HG03025 (cell line): ENCODE data around the gene TMEM258.

Experiments used
- ATAC-seq: cut with Tn5 transposase; IDR thresholded peaks from one replicate; pipeline ENCODE4 v1.9.1; 2021; ENCODE audit warnings: mild to moderate bottlenecking, moderate library complexity; ENCODE audit not compliant: unreplicated experiment, low FRiP score

The TMEM258 gene

GRCh38 chr11:61762223-61762615 is 30.2 kb downstream of the TMEM258 start:
- no peak for ATAC-seq

GRCh38 chr11:61761440-61762222 is 30.8 kb downstream of the TMEM258 start:
- ATAC-seq = no peak

GRCh38 chr11:61760946-61761345 is 31.5 kb downstream of the TMEM258 start:
- no peak for ATAC-seq

DNA sequence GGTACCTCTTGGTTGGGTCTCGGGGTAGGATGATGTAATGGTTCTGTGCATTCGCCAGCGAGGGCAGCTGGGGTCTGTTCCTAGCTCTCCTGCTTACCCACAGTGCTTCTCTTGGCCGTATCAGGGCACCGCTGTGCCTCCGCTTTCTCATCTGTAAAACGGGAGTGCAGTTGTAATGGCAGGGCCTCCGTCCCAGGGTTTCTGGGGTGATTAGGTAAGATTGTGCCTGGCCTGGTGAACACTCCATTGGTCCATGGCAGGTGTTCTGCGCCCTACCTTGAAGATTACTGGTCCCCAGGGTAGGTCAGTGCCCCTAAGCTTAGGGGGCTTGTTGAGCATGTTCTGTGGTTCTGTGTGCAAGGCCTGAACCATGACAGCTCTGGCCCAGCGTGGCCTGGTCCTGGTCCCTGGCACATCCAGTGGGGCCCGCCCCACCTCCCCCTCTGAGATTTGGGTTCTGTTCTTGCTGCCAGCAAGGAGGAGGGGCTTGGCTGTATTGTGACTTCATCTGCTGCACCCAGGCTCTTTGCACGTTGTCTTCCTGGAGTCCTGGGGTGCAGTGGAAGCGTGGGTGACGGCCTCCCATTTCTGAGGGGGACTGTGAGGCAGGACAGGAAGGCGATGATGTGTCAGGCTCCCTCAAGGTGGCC is 35.1 kb downstream of the TMEM258 start:
- no peak for ATAC-seq

DNA sequence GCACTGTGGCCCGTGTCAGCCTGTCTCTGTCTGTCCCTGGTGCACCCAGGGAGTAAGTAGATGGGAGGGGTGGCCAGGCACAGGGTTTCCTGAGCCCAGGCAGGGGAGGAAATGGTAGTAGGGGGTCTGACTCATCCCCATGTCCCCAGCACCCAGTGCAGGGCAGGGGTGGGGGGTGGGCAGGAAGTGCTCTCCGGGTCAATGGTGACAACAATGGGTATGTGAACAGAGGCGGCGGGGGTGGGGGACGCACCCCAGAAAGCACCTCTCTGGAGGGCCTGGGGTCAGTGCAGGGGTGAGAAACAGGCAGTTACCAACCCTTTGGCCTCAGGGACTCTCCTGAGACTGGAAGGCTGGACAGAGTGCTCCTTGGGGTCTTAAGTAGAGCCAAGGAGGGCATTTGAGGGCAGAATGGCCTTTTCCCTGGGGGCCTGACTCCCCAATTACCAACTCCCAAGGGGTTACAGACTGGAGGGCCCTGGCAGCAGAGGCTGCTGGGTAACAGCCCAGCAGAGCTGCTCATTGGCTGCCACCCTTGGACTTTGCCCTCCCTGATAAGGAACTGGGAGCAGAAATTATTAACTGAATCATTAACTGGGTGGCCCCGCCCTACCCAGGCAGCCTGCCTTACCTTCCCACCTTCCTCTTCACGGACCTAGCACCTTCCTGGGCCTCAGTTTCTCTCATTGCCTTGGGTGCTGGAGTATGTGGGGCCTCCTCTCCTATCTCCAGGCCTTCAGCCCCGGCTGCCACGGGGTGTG is 35.8 kb downstream of the TMEM258 start:
- ATAC-seq = no peak

- ATAC-seq = no peak
Observed at GRCh38 chr11:61756147-61756451, 36.3 kb downstream of the TMEM258 start.

DNA sequence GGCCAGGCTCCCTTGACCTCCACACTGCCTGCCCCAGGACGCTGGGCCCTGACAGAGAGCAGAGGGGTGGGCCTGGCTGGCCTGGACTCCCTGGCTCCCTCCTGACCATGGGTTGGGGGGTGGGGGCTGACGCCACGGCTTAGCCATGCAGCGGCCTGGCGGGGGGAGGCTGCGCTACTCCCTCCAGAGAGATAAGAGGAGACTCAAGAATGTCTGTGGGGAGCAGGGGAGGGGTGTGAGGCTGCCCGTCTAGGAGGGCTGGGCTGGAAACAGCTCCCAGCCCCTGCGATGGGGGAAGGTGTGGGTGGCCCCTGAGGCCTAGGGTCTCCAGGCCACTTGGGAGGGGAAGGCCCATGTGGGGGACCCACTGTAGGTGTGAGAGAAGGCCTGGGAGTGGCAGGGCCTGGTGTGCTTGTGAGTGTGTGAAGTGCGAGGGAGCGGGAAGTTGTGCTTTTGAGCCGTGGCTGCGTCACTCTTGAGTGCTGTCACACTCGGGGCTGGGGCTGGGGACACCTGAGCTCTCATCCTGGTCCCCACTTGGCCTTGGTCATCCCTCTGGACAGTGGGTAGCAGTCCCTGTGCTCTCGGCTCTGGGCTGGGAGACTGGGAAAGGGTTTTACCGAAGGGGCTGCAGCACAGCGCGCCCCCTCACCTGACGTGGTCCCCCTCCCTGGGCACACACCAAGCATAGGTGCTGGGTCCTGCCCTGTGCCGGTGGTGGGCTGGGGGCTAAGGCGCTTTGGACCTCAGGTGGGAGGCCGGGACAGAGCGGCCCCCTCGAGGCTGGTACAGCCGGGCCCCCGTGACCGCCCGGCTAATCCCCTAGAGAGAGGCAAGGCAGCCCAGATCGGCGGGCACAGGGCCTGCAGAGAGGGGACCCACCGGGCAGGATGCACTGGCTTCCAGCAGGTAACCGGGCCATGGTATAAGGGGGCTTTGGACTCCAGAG is 37.6 kb downstream of the TMEM258 start:
- no peak for ATAC-seq

DNA sequence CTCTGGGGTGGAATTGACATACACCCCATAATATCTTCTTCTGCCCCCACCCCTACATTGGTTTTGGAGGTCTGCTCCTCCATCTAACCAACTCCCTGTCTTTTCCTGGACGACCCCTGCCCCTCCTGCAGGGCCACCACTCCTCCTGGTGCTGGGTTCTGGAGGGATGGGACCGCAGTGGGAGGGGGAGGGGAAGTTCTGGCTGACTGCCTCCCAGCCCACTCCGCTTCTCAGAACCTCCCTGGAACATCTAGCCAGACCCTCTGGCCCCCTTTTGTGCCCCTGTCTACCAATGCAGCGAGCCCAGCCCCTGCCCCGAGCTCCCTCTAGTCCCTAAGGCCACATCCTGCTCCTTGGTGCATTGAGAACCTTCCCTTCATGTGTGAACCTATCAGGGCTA is 38.7 kb downstream of the TMEM258 start:
- no peak for ATAC-seq

- ATAC-seq = no peak
Observed at GRCh38 chr11:61752925-61753521, 39.4 kb downstream of the TMEM258 start.

DNA sequence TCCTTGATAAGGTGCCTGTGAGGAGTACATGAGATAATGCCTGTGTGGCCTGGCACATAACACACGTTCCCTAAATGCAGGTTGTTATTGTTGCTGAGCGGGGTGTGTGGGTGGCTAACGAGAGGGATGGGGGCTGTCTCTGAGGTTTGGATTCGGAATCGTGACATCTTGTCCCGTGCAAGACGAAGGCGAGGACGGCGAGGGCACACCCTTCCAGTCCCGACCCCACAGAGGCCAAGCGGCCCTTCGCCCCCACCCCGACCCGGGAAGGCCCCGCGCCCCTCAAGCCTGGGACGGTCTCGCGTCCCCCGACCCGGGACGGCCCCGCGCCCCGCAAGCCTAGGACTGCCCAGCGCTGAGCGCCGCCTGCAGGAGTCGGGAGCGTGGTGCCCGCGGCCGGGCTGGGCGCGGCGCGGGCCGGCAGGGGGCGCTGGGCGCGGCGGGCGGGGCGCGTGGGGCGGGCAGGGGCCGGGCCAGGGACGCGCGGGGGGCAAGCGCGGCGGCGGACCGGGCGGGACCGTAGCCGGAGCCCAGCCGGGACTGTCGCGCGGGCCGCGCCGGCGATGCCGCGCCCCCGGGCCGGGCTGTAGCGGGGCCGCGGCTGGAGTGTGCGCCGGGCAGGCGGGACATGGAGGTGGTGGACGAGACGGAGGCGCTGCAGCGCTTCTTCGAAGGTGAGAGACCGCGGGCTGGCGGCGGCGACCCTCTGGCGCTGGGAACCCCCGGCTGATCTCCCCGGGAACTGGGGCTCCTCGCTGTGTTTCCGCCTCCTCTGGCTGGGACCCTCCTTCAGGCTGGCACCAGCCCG is 40.1 kb downstream of the TMEM258 start, which contains the start of gene MYRF:
Gene MYRF, plus strand, starts transcription at position 520 of the 808 bp plus-strand sequence. Its CDS starts 109 bp downstream, at position 629.
- ATAC-seq = no peak

DNA sequence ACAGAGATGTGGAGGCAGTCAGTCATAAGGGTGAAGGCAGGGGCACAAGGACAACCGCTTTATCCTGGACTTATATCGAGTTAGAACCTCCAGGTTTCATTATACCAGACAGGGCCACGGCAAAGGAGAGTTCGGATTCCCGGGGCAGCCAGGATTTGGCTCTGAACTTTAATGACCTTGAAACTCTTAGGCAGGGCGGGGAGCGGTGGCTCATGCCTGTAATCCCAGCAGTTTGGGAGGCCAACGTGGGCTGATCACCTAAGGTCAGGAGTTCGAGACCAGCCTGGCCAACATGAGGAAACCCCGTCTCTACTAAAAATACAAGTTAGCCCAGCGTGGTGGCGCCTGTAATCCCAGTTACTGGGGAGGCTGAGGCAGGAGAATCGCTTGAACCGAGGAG is 41.0 kb downstream of the TMEM258 start:
- no peak for ATAC-seq

DNA sequence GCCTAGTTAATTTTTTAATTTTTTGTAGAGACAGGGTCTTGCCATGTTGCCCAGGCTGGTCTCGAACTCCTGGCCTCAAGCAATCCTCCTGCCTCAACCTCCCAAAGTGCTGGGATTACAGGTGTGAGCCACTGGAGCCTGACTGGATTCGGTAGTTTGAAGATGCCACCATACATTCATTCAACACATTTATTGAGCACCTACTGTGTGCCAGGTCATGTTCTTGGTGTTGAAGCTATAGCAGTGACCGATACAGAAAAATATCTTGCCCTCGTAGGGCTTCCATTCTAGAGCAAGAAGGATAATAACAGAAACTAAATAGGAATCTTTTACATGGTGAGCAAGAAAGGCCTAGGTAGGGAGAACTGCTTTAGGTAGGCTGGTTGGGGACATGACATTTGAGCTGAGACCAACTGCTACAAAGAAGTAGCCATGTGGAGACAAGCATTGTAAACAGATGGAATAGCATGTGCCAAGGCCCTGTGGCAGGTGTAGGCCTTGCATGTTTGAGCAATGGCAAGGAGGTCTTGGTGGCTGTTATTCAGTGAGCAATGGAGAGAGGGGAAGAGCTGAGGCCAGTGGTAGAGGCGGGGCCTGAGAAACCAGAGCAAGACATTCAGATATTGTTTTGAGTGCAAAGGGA is 41.6 kb downstream of the TMEM258 start:
- ATAC-seq = no peak

DNA sequence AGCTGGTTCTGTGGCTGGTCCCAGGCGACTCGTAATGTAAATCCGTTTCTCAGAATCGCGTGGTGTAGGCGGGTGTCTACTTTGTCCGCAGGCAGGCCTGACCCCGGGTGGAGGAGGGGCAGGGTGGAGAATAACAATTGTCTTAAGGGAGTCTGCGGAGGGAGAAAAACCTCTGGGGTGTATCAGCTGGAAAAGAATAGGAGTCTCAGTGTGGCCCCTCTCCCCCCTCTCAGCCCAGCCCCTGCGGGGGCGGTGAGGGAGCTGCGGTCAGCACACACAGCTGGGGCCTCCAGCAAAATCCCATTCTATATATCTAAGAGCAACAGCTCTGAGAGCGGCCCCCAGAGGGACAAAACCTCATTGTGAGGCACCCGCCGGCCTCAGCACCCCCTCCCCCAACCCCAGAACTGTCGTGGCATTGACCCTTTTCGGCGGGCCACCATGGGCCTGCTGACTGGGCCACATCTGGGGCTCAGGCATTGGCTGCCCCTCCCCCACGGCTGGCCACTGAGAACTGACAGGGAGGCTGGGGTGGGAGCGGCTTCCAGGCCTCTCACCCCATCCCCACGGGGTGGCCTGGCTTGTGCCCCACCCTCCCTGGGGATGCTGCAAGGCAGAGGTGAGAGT is 42.7 kb downstream of the TMEM258 start:
- no peak for ATAC-seq

DNA sequence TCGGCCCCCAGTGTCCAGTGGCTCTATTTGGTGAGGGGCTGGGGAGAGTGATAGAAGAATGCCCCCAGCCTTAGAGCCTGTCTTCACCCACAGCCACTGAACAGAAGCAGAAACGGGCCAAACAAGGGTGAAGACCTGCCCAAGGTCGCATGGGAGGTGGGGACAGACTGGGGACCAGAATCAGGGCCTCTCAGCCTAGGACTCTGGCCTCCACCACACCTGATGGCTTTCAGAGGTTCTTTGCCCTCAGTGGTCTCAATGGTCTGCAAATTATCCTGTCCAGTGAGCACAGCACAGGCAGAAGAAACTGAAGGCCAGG is 44.5 kb downstream of the TMEM258 start:
- ATAC-seq = no peak

GRCh38 chr11:61747192-61747966 is 45.0 kb downstream of the TMEM258 start:
- peak; percentile 41 for ATAC-seq

DNA sequence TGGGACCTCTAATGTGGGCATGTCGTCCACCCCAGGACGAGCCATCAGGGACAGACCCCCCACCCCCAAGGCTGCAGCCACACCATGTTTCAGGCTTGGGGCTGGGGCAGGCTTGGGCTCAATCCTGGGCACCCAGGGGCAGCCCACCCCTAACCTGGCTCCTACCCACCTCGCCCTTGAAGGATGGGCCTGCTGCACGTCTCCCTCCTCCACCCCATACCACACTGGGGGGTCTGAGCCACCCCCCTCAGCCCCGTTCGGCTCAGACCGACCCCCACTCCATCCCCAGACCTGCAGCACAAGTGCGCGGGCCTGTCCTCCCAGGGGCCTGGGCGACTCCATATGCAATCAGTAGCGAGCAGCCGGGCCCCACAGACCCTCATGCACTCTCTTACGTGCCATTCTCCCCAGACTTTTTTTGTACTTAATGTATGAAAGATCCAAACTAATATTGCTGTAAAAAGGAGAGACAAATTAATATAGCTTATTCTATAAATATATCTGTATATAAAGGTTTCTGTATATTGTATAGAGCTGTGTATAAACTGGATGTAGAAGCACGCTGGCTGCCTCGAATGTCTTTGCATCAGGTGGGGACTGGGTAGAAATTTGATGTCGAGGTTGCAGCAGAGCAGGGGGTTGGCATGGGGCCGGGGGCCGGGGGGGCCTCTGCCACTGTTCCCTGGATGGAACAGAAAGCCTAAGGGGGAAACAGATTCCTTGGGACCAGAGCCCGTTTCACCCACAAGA is 45.8 kb downstream of the TMEM258 start:
- ATAC-seq = no peak
